HCT116 (cell line): ENCODE results near the gene MTLN. TPM values are rescaled to one million over a fixed set of nuclear protein-coding genes. Genes with fewer than 3 reads are reported as not detected.

Experiments
- ATAC-seq: fragments of 200-7000 bp; cut with Tn5 transposase; 2 replicates; pipeline ENCODE4 v1.9.1; 2020; ENCODE audit warnings: mild to moderate bottlenecking, moderate library complexity
- BruUV-seq: library from RNA; stranded (reverse); fragments of 400-500 nt; replicated peaks from 2 replicates; lab custom pipeline; 2021; lab: Mats Ljungman, UMichigan
- CTCF ChIA-PET: fragments of 300-600 bp; sonication (Branson Sonifier 250); formaldehyde crosslinking; loops from one replicate; lab custom pipeline; 2021; ENCODE audit warnings: antibody characterized with exemption; lab: Charles Lee
- POLR2A ChIA-PET: fragments of 300-600, 350-600 bp; sonication (Branson Sonifier 250); formaldehyde crosslinking; loops from one replicate; lab custom pipeline; 2021; ENCODE audit warnings: antibody characterized with exemption; lab: Charles Lee
- RAD21 ChIA-PET, 2 experiments: fragments of 300-600 bp; sonication (Branson Sonifier 250); formaldehyde crosslinking; loops; one replicate each; lab custom pipeline; 2023; ENCODE audit warnings: low total read pairs in 2 of 2; ENCODE audit not compliant: uncharacterized antibody in 2 of 2, unreplicated experiment in 2 of 2, low non-redundant PET in 1 of 2; lab: Charles Lee
- DNase-seq: peaks from one replicate; pipeline ENCODE4 v3.0.0-alpha.2; 2010; ENCODE audit warnings: low read depth, low spot score
- H2AFZ ChIP-seq: fragments of 200-600 bp; shearing (Covaris generic), sonication (generic); 2 replicates; pipeline ENCODE4 v1.6.1; 2017; ENCODE audit warnings: low read depth, mixed run types, mixed read lengths, antibody characterized with exemption, low read length; ENCODE audit not compliant: poor library complexity, severe bottlenecking
- H3K27ac ChIP-seq: 2 replicates; pipeline ENCODE4 v1.5.1; 2012; ENCODE audit warnings: low read depth, low read length
- H3K27me3 ChIP-seq: fragments of 200-600 bp; sonication (generic); 2 replicates; pipeline ENCODE4 v1.6.1; 2016; ENCODE audit warnings: mixed run types, low read length, mixed read lengths; ENCODE audit not compliant: insufficient read depth
- H3K36me3 ChIP-seq, 2 experiments: fragments of 200-500 bp in 1 of 2; fragments of 200-600 bp in 1 of 2; sonication (Bioruptor generic) in 1 of 2; sonication (generic) in 1 of 2; 2 replicates each; pipeline versions ENCODE4 v1.5.1 to v1.6.1; 2014 to 2016; ENCODE audit warnings: low read length in 2 of 2, inconsistent platforms in 1 of 2, mixed read lengths in 1 of 2, mixed run types in 1 of 2; ENCODE audit not compliant: insufficient read depth in 2 of 2, control insufficient read depth in 1 of 2
- H3K4me1 ChIP-seq, 2 experiments: fragments of 200-600 bp in 1 of 2; sonication (generic) in 1 of 2; 2 replicates each; pipeline versions ENCODE4 v1.5.1 to v1.6.1; 2012 to 2017; ENCODE audit warnings: low read length in 2 of 2, inconsistent platforms in 1 of 2, mild to moderate bottlenecking in 1 of 2, mixed read lengths in 1 of 2, mixed run types in 1 of 2, moderate library complexity in 1 of 2; ENCODE audit not compliant: insufficient read depth in 2 of 2, control insufficient read depth in 1 of 2
- H3K4me2 ChIP-seq: fragments of 200-600 bp; sonication (generic); 2 replicates; pipeline ENCODE4 v1.6.1; 2017; ENCODE audit warnings: mixed run types, low read length, mixed read lengths
- H3K4me3 ChIP-seq, 2 experiments: fragments of 200-600 bp in 1 of 2; sonication (generic) in 1 of 2; replicated peaks in 1 of 2; 2 replicates each; pipeline ENCODE4 v1.5.1; 2011 to 2016; ENCODE audit warnings: low read length in 2 of 2, control low read depth in 1 of 2, low read depth in 1 of 2, mild to moderate bottlenecking in 1 of 2, mixed read lengths in 1 of 2, mixed run types in 1 of 2
- H3K79me2 ChIP-seq: fragments of 200-600 bp; sonication (generic); 2 replicates; pipeline ENCODE4 v1.6.1; 2017; ENCODE audit warnings: mild to moderate bottlenecking, mixed run types, low read length, moderate library complexity, mixed read lengths; ENCODE audit not compliant: insufficient read depth
- H3K9ac ChIP-seq: fragments of 200-600 bp; sonication (generic); 2 replicates; pipeline ENCODE4 v1.6.1; 2016; ENCODE audit warnings: low read length, mixed read lengths
- H3K9me2 ChIP-seq: fragments of 200-600 bp; sonication (generic), shearing (Covaris generic); 2 replicates; pipeline ENCODE4 v1.6.1; 2017; ENCODE audit warnings: mixed run types, mild to moderate bottlenecking, moderate library complexity; ENCODE audit not compliant: insufficient read depth
- H3K9me3 ChIP-seq, 2 experiments: fragments of 200-500 bp in 1 of 2; fragments of 200-600 bp in 1 of 2; sonication (Bioruptor generic) in 1 of 2; sonication (generic) in 1 of 2; 2 replicates each; pipeline ENCODE4 v1.6.1; 2014 to 2017; ENCODE audit warnings: low read length in 2 of 2, mixed read lengths in 2 of 2, inconsistent platforms in 1 of 2, low read depth in 1 of 2, mild to moderate bottlenecking in 1 of 2, mixed run types in 1 of 2, moderate library complexity in 1 of 2; ENCODE audit not compliant: control insufficient read depth in 1 of 2, insufficient read depth in 1 of 2
- H4K20me1 ChIP-seq: fragments of 200-600 bp; sonication (generic), shearing (Covaris generic); 2 replicates; pipeline ENCODE4 v1.6.1; 2017; ENCODE audit warnings: mixed run types, mild to moderate bottlenecking, moderate library complexity; ENCODE audit not compliant: insufficient read depth
- CBX3 ChIP-seq: IDR thresholded peaks from 2 replicates; pipeline ENCODE4 v1.6.1; 2012; ENCODE audit warnings: low read depth
- CTCF ChIP-seq, 3 experiments: fragments of 200-600 bp in 1 of 3; sonication (generic) in 1 of 3; IDR thresholded peaks in 2 of 3; conservative IDR thresholded peaks in 1 of 3; 2 replicates each; pipeline ENCODE4 v1.5.1; 2012 to 2017; ENCODE audit warnings: low read depth in 2 of 3, low read length in 2 of 3, antibody characterized with exemption in 1 of 3, borderline replicate concordance in 1 of 3, control low read depth in 1 of 3, mild to moderate bottlenecking in 1 of 3, mixed read lengths in 1 of 3, mixed run types in 1 of 3, moderate library complexity in 1 of 3; ENCODE audit not compliant: insufficient read depth in 1 of 3
- EZH2 ChIP-seq: fragments of 200-600 bp; sonication (generic); IDR thresholded peaks from 2 replicates; pipeline ENCODE4 v1.6.1; 2017; ENCODE audit warnings: antibody characterized with exemption, mixed run types
- EZH2phosphoT487 ChIP-seq: fragments of 200-600 bp; IDR thresholded peaks from 2 replicates; pipeline ENCODE4 v1.6.1; 2018; ENCODE audit warnings: antibody characterized with exemption, borderline replicate concordance
- FOSL1 ChIP-seq: IDR thresholded peaks from 2 replicates; pipeline ENCODE4 v1.6.1; 2012; ENCODE audit warnings: low read depth
- MAX ChIP-seq: IDR thresholded peaks from 2 replicates; pipeline ENCODE4 v1.6.1; 2012
- POLR2A ChIP-seq: IDR thresholded peaks from 2 replicates; pipeline ENCODE4 v1.7.0; 2011; ENCODE audit warnings: borderline replicate concordance; ENCODE audit not compliant: insufficient read depth, insufficient read length; ENCODE audit errors: extremely low read depth
- POLR2AphosphoS5 ChIP-seq: IDR thresholded peaks from 2 replicates; pipeline ENCODE4 v1.6.1; 2011; ENCODE audit warnings: mild to moderate bottlenecking, low read depth, low read length, moderate library complexity
- RAD21 ChIP-seq: IDR thresholded peaks from 2 replicates; pipeline ENCODE4 v1.6.1; 2012; ENCODE audit warnings: low read depth, mild to moderate bottlenecking
- REST ChIP-seq: IDR thresholded peaks from 2 replicates; pipeline ENCODE4 v1.6.1; 2012; ENCODE audit warnings: low read depth
- SIN3A ChIP-seq: IDR thresholded peaks from 2 replicates; pipeline ENCODE4 v1.6.1; 2012; ENCODE audit warnings: low read depth
- TCF7L2 ChIP-seq: IDR thresholded peaks from 2 replicates; pipeline ENCODE4 v1.7.0; 2011; ENCODE audit warnings: borderline replicate concordance, inconsistent platforms; ENCODE audit not compliant: insufficient read depth, insufficient read length; ENCODE audit errors: extremely low read depth
- ZNF274 ChIP-seq: fragments of 200-500 bp; sonication (Bioruptor generic); IDR thresholded peaks from 2 replicates; pipeline ENCODE4 v1.6.1; 2014; ENCODE audit warnings: mild to moderate bottlenecking, low read depth, low read length, inconsistent platforms
- intact Hi-C: fragments of 100-400 bp; cut with micrococcal nuclease; formaldehyde crosslinking; loops from 2 replicates; pipeline ENCODE4 v1.10.0; 2022
- total RNA-seq: library from RNA; stranded (reverse); gene quantifications from one replicate; pipeline ENCODE4 v1.2.1, GENCODE V29; 2021; ENCODE audit not compliant: unreplicated experiment

The MTLN gene
- total RNA-seq, 1 experiment from 2014 or later = 35.7 TPM

- TF ChIP-seq EZH2 = no peak
- no peak for TF ChIP-seq CTCF (IDR thresholded peaks at IDR 0.05 in 2 of 3, conservative IDR thresholded peaks at IDR 0.05 in 1 of 3; ENCODE audit: borderline replicate concordance in 1 of 3, insufficient read depth in 1 of 3, low read depth in 2 of 3, low read length in 2 of 3)
- TF ChIP-seq ZNF274 = no peak
- no peak for TF ChIP-seq TCF7L2
- TF ChIP-seq EZH2phosphoT487 = no peak
- TF ChIP-seq CBX3 = no peak
- TF ChIP-seq SIN3A = no peak
- TF ChIP-seq MAX = no peak
- TF ChIP-seq POLR2A = no peak
- no peak for TF ChIP-seq POLR2AphosphoS5
- TF ChIP-seq FOSL1 = no peak
- TF ChIP-seq RAD21 = no peak
- TF ChIP-seq REST = no peak
- H3K4me3 ChIP-seq = no peak overlapping the region
- H3K9me2 ChIP-seq = no peaks in the 10 kb centered on the region
- ATAC-seq = no peak
- H3K27ac ChIP-seq = no peak overlapping the region
- H2AFZ ChIP-seq = no peak overlapping the region
- H3K9ac ChIP-seq = no peak overlapping the region
- ChIA-PET POLR2A (no interaction called here), RAD21 (no interaction called here), CTCF (no interaction called here)
- intact Hi-C loops = no loop called here
- H3K79me2 ChIP-seq = no peaks in the 10 kb centered on the region
- H4K20me1 ChIP-seq = no peaks in the 10 kb centered on the region
- no TSS peak for BruUV-seq
- H3K27me3 ChIP-seq = no peaks in the 10 kb centered on the region
- no peak overlapping the region for H3K4me2 ChIP-seq
- no peaks in the 10 kb centered on the region for H3K9me3 ChIP-seq
- no peaks in the 10 kb centered on the region for H3K4me1 ChIP-seq
- H3K36me3 ChIP-seq = no peaks in the 10 kb centered on the region
- DNase-seq = no peak
Measured at GRCh38 chr2:110221938-110222337, 9.6 kb upstream of the MTLN start.
